Activated CD4-positive, CD25-positive, alpha-beta regulatory T cell (primary cell): ENCODE measurements around the gene SLFNL1.

ENCODE experiments used
- DNase-seq, 4 experiments: peaks; one replicate each; lab custom pipeline; 2025; lab: John Stamatoyannopoulos, UW

Gene SLFNL1

DNA sequence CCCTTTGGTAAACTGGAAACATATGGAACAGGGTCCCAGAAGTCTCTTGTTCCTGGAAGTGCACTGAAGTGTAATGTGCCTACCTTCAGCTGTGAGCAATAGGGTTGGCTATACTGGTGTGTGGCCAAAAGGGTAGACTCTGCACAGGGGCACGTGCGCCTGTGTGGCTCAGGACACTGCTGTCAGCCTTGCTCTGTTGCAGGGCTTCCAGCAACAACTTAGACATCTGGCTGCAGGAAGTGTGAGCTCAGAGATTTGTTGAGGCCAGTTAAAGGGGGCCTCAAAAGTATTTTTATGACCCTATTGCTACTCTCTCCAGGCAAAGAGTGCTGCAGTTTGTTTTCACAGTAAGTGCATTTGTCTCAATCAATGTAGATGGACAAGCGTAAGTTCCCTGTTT lies 34.6 kb downstream of the SLFNL1 start:
- no peak for DNase-seq

DNA sequence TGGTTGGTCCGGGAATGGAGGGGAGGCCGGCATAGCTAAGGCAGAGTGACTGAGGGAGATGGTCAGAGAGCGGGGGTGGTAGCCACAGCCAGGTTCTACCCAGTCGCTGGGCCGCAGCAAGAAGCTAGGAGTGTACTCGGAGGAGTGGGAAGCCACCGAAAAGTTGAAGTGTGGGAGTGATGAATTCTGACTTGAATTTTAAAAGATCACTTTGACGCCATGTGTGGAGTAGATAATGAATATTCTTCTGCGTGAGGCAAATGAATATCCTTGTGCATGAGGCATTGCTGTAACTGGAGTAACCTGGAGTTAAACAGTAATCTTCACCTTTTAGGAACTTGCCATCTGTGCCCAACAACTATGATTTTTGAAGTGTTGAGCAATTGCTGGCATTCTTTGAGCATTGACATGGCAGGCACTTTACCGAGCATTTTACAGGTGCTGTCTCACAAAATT lies 35.2 kb downstream of the SLFNL1 start:
- DNase-seq: no peak

DNA sequence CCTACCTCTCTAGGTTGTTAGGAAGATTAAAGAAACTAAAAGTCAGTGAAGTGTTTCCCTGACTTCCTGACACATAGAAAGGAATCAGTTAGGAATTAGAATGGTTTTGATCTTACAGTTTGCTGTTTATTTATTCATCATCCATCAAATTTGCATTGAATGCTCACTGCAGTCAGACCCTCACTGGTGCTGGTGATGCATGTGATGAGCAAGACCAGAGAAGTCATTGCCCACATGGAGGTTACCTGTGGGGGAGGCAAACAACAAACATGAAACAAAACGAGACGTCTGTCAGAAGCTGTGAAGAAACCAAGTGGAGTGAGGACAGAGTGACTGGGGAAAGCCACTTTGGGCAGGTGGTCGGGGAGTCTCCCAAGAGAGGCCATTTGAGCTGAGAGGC lies 35.6 kb downstream of the SLFNL1 start:
- DNase-seq: no peak

DNA sequence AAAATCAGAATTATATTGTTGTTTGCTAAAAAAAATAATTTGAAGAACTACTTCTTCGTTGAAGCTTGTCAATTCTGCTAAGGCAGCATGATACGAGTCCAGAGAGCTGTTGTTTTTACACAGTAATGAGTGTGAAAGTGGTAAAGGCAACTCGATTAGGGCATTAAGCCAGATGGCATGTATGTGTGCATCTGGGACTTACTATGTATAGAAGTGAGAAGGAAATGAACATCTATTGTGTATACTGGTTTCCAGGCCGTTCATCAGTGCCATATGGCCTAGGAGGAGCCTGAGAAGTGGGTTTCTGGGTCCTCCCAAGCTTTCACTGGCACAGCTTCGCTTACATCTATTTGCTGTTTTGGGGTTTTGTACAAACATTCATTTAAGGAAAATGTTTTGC lies 36.4 kb downstream of the SLFNL1 start:
- DNase-seq: no peak

DNA sequence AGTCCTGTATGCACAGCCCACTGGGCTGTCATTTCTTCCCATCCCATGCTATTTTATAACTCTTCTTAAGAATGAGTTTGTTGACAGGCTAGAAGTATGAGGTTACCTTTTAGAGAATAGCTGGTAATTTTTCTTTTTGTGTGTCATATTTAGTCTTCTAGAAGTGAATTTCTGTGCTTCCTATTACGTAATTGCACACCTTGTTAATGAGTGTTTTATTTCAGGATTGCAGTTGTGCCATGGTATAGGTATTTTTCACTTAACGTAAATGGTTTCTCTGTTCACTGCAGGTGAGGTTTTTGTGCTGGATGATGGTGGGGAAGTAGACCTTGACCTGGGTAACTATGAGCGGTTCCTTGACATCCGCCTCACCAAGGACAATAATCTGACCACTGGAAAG lies 37.0 kb downstream of the SLFNL1 start:
- no peak for DNase-seq

DNA sequence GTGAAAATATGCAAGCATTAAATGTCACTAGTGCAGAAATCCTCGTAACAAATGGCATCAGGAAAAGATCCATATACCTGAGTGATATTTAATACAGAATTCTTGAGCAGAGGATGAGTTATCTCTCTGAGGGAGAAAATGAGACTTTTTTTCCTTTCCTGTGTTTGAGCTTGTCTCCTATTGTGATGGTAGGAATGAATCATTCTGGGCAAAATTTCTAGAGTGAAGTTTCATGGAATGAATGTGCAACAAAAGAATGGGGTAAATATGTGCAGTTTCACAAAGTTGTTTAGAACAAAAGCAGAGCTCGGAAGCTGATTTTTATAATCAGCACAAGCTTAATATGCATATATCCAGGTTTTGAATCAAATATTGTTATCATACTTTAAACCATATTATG lies 37.5 kb downstream of the SLFNL1 start:
- DNase-seq: no peak

DNA sequence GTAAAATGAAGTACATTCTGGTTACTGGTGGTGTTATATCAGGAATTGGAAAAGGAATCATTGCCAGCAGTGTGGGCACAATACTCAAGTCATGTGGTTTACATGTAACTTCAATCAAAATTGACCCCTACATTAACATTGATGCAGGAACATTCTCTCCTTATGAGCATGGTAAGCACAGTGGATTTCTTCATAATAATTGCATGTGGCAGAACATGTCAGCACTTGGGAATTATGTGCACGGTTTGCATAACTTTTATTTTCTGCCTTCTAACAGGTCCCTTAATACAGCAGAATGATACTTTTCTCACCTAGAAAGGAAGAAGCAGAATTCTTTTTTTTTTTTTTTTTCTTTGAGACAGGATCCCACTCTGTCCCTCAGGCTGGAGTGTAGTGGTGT lies 38.2 kb downstream of the SLFNL1 start:
- DNase-seq: no peak

DNA sequence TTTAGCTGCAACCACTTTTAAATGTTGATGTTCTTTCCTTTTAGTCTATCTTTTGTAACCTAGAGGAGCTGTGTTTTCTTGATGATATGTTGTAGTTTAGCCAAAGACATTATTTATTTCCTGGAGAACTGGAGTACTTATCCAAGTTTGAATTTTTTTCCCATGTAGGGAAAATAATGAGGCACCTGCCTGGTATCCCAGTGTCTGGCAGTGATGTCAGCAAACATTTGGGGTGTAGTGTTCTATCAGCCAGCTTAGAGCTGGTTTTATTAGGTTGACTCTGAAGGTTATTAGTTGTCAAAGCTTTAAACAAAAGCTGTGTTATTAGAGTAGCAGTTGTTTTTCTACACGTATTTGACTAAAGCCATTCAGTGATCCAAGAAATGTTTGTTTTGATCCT lies 38.8 kb downstream of the SLFNL1 start:
- DNase-seq: no peak

DNA sequence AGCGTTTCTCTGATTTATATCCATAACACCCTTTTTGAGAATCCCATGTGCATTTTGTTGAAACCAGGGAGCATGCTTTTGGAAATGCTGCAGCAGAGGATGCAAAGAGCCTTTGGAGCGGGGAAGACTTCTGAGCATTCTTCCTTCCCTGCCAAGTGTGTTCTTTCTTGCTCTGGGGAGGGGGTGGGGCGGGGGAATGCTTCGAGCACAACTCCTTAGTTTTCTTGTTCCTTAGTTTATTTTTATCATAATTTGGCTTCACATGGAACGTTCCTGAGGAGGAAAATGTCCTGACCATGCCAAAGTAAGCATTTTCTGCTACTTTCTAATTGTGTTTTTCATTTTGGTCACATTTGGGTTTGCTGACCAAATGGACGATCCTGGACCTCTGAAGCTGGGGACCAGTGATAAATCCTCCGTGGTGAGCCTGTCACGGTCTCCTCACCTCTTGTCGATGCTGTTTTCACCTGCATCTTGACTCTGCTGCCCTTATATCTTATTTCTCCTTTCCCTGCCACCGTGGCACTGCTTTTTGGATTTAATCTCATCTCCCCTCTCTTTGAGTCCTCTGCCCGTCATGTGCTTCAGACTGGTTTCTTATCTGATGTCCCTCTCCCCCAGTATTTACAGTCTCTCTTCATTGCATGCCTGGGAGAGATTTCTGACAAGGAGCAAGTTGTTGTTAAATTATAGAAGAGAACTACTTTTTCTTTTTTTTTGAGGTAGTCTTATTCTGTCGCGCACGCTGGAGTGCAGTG lies 39.7 kb downstream of the SLFNL1 start:
- DNase-seq: no peak

DNA sequence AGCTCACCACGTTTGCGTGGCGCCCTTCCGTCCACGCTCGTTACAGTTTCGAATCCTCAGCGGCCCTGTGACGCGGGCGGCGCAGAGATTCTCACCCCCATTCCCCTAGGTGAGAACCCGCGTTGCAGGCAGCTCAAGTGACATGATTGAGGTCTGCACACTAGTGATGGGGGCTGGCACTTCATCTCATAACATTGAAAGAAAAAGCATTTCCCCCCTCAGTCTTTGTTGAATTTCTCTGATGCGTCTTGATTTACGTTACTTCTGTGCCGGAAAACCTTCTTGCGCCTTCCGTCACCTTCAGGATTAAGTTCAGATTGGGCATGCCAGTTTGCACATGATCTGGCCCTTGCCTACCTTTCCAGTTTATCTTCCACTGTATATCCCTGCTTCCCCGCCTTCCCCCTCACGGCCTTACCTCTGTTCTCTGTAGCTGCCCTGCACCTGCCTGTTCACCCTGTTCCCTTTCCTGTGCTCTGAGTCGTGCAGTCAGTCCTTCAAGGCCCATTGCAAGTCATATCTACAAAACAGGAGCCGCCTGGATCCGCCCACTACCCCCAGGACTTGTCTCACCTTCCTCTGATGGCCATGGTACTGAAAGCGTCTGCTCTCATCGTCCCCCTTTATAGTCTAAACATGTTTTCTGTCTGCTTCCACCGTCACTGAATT lies 40.9 kb downstream of the SLFNL1 start:
- DNase-seq: peak in 3 of 4 experiments; percentile 11 to 33 (median 22)

DNA sequence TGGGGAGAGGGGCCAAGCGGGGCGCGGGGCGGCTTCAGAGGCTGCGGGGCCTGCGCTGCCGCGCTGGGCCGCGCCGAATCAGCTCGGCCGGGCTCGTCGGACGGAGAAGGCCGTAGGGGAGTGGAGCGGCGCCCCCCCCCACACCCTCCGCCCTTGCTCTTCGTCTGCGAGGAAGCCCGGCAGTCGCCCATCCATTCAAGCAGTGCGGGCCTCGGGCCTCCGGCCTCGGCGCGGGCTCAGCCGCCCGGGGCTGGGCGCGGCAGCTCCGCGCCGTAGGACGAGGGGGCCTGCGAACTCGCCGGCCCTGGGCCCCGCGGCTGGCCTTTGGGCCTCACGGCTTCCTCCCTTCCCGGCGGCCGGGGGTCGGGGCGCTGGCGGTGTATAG lies 41.5 kb downstream of the SLFNL1 start:
- DNase-seq: peak in 2 of 4 experiments; percentile 38 to 50

DNA sequence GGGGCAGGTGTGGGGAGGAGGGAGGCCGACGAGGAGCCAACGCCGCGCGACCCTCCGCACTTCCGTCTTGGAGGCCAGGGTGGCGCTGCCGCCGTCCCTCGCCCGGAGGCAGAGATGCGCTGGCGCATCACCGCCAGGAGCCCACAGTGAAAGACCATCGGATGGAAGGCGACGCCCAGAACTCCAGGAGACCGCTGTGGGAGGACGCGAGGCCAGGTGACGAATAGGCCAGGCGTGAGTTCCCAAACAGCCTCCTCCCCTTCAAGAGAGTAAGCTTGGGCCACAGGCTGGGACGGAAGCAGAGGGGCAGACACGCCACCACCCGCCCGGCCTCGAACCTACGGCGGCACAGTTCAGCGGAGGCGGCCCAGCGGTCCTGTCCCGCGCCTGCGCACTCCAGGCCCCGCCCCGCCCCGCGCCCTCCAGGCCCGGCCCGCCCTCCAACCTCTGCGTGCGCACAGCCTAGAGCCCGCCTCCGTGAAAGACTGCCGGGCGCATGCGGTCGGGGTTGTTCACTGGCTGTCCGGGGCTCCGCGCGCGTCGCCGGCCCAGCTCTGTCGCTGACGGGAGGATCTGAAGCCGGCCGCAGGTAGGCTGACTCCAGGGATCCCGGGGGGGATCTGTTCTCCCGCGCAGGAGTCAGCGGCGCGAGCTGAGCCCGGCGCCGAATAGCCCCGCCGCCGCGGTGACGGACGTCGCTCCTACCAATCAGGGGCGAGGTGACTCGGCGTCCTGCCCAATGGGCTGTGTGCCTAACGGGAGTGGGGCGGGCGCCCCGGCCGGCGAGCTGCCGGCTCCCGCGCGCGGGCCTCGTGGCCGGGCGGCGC lies 42.1 kb downstream of the SLFNL1 start, which contains the start of gene CTPS1:
Gene CTPS1 (plus strand): TSS at position 456 of the 827 bp plus-strand sequence. CDS start 3,595 bp downstream, outside the sequence.
- peak; percentile 89 to 93 (median 91) for DNase-seq

DNA sequence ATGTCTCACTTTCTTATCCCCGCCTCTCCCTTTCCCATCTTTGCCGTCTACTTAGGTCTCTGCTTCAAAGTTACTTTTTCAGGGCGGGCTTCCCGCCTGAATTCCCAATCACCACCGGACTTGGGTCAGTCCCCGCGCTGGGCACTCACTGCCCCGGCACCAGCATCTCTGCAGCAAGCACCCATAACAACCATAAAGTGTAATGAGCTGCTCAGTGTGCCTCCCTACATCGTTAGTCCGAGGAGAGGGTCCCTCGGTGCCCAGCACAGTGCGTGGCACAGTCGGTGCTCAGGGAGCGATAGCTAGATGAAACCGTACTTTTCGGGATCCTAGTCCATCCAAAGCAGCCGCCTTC lies 42.7 kb downstream of the SLFNL1 start:
- DNase-seq: no peak

DNA sequence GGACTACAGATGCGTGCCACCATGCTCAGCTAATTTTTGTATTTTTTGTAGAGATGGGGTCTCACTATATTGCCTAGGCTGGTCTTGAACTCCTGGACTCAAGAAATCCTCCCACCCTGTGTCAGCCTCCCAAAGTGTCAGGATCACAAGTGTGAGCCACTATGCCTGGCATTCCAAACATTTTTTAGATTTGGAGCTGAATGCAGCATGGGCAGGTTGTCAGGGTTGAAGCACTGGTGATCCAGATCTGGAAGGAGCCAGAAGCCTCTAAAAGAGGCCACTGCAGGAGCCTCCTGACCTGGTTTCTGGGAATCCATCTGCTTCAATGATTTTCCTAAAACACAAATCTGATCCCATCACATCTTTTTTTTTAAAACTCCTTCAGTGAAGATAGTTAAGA lies 43.8 kb downstream of the SLFNL1 start:
- DNase-seq: no peak

DNA sequence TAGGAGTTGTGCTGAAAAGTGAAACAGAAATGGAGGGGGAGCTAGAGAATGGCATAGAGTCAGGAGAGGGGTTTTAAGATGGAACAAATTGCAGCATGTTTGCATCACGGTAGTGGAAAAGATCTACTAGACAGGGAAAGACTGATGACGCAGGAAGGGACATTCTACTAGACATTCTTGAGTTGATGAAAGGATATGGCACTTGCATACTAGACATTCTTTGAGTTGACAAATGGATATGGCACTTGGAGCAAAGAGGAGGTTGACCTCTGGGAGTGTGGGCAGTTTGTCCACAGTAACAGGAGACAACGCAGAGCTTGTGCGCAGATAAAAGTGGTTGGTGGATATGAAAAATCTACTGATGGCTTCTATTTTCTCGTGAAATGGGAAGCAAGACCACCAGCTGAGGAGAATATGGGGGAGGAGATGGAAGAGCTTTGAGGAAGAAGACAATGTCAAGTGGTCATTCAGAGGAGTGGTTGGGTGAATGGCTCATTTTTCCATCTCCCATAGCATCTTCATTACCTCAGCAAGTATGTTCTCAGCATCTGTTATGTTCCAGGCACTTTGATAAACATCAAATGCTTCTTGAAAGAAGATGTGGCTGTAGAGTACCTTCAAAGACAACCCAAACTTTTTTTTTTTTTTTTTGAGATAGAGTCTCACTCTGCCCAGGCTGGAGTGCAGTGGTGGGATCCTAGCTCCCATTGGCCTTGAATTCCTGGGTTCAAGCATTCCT lies 44.4 kb downstream of the SLFNL1 start:
- DNase-seq: no peak

DNA sequence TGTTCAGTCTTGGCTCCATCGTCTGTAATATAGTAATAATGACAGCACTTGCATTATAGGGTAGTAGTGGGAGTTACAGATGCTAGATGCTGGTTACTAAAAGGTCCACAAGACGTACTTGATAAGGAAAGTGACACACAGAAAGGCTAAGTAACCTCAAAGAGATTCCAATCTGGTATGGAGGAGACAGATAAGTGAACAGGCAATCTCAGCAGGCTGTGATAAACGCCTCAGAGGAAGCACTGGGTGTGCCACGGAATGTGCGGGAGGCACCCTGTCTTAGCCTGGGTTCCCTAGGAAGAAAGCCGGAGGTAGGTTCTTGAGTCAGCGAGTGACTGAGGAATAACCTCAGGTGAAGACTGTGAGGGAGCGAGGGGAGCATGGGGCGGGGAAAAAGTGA lies 46.6 kb downstream of the SLFNL1 start:
- DNase-seq: no peak

DNA sequence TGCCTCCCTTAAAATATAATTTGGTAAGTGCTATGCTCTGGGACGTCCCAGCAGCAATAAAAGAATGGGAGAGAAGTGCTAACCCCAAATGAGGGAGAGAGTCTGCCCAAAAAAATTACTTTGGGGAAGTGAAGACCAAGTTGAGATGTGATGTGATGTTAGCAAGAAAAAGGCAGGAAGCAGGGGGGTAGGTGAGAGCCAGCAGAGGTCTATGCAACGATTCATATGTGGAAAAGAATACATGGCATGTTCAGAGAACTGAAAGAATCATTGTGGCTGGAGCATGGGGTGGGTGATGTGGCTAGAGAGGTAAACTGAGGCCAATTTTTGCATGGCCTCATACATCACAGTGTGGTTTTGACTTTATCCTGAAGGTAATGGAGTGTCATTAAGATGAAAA lies 47.6 kb downstream of the SLFNL1 start:
- DNase-seq: no peak

DNA sequence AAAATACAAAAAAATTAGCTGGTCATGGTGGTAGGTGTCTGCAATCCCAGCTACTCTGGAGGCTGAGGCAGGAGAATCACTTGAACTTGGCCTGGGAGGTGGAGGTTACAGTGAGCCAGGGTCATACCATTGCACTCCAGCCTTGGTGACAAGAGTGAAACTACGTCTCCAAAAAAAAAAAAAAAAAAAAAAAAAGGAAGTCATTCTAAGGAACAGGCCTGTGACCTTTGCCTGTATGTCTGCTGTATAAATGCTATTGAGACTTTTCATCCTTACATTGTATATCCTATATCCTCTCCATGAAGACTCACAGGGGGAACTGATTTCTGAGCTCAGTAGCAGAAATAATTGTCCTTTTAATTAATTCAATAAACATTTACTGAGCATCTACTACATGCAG lies 49.6 kb downstream of the SLFNL1 start:
- DNase-seq: no peak

DNA sequence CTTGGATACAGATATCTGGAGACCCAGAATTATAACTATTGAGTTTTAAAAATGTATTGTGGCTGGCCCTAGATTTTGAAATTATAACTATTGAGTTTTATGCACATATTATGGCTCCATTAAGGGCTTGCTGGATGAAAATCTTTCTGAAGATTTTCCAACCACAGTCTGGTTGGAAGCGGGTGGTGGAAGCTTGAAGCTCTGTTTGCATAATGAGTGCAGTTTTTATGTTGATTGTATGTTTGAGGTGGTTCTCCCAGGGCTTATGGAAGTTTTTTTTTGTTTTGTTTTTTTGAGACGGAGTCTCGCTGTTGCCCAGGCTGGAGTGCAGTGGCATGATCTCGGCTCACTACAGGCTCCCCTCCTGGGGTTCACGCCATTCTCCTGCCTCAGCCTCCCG lies 52.1 kb downstream of the SLFNL1 start:
- no peak for DNase-seq

DNA sequence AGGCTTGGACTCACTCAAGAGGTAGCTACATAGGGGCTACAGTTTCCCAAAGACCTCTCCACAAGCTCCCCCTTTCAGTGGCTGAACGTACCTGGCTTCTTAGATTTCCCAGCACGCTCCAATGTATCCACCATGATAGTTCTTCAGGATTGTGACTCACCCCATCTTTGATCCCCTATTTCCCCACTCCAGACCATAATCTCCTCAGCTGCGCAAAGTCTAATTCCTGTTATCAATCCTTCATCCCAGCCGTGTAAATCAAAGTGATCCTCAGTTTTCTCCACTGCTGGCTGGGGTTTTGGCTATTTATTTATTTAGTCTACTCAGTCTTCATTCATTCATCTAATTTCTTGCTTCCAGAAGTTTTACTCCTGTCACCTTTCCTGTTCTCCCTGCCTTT lies 55.1 kb downstream of the SLFNL1 start:
- DNase-seq: no peak
